Measurements from ENCODE around the gene MEOX1. TPM values are rescaled to one million over a fixed set of nuclear protein-coding genes. Genes with fewer than 3 reads are reported as not detected.

The MEOX1 gene
- total and polyA plus RNA-seq, 2 of the 8 experiments (the other 6 are each of a cell fraction or from before 2014, with no cell fraction given), result not detected

- TF ChIP-seq RXRA (IDR thresholded peaks at IDR 0.05; ENCODE audit: insufficient read depth, low read depth, low read length), result no peak
- TF ChIP-seq CEBPB (IDR thresholded peaks at IDR 0.05; ENCODE audit: low read depth, low read length), result no peak
- no peak for TF ChIP-seq EZH2 (IDR thresholded peaks at IDR 0.05; ENCODE audit: low read depth, low read length, severe bottlenecking)
- no peak for TF ChIP-seq EGR1 (IDR thresholded peaks at IDR 0.05; ENCODE audit: borderline replicate concordance, low read depth, low read length)
These were observed 24.0 kb downstream of the MEOX1 start (continued) for GRCh38 chr17:43637563-43638323.
